ENCODE measurements around the gene TUBA3D. TPM values are rescaled to one million over a fixed set of nuclear protein-coding genes. Genes with fewer than 3 reads are reported as not detected.

TUBA3D gene
- total and polyA plus RNA-seq, 9 of the 15 experiments (the other 6 are each of a cell fraction or from before 2014, with no cell fraction given): not detected

- TF ChIP-seq THRB (CRISPR knock-in tag; conservative IDR thresholded peaks at IDR 0.05) (no peak), MCM2 (IDR thresholded peaks at IDR 0.05; ENCODE audit: low read depth) (no peak), RFX7 (CRISPR knock-in tag; IDR thresholded peaks at IDR 0.05) (no peak), CBX1 (IDR thresholded peaks at IDR 0.05; ENCODE audit: low read depth) (peak; percentile 54), MYBL2 (IDR thresholded peaks at IDR 0.05; ENCODE audit: low read depth) (peak; percentile 93), MYBL2 (CRISPR knock-in tag; IDR thresholded peaks at IDR 0.05; ENCODE audit: borderline replicate concordance) (peak; percentile 67; the same call in 1 of the 2 replicates), E2F1 (CRISPR knock-in tag; IDR thresholded peaks at IDR 0.05) (peak; percentile 100), ZKSCAN3 (CRISPR knock-in tag; IDR thresholded peaks at IDR 0.05) (no peak), YY1 (IDR thresholded peaks at IDR 0.05; ENCODE audit: borderline replicate concordance in 1 of 3, control insufficient read depth in 1 of 3, extremely low read depth in 1 of 3, insufficient read depth in 3 of 3, insufficient read length in 1 of 3, insufficient replicate concordance in 2 of 3, low read depth in 1 of 3, low read length in 2 of 3) (peak; percentile 79 to 95 (median 94)), SMAD2 (IDR thresholded peaks at IDR 0.05; ENCODE audit: low read depth, low read length) (no peak), HNRNPK (IDR thresholded peaks at IDR 0.05; ENCODE audit: low read depth, low read length, poor library complexity, severe bottlenecking) (no peak)
- TF ChIP-seq, protein P1, sequence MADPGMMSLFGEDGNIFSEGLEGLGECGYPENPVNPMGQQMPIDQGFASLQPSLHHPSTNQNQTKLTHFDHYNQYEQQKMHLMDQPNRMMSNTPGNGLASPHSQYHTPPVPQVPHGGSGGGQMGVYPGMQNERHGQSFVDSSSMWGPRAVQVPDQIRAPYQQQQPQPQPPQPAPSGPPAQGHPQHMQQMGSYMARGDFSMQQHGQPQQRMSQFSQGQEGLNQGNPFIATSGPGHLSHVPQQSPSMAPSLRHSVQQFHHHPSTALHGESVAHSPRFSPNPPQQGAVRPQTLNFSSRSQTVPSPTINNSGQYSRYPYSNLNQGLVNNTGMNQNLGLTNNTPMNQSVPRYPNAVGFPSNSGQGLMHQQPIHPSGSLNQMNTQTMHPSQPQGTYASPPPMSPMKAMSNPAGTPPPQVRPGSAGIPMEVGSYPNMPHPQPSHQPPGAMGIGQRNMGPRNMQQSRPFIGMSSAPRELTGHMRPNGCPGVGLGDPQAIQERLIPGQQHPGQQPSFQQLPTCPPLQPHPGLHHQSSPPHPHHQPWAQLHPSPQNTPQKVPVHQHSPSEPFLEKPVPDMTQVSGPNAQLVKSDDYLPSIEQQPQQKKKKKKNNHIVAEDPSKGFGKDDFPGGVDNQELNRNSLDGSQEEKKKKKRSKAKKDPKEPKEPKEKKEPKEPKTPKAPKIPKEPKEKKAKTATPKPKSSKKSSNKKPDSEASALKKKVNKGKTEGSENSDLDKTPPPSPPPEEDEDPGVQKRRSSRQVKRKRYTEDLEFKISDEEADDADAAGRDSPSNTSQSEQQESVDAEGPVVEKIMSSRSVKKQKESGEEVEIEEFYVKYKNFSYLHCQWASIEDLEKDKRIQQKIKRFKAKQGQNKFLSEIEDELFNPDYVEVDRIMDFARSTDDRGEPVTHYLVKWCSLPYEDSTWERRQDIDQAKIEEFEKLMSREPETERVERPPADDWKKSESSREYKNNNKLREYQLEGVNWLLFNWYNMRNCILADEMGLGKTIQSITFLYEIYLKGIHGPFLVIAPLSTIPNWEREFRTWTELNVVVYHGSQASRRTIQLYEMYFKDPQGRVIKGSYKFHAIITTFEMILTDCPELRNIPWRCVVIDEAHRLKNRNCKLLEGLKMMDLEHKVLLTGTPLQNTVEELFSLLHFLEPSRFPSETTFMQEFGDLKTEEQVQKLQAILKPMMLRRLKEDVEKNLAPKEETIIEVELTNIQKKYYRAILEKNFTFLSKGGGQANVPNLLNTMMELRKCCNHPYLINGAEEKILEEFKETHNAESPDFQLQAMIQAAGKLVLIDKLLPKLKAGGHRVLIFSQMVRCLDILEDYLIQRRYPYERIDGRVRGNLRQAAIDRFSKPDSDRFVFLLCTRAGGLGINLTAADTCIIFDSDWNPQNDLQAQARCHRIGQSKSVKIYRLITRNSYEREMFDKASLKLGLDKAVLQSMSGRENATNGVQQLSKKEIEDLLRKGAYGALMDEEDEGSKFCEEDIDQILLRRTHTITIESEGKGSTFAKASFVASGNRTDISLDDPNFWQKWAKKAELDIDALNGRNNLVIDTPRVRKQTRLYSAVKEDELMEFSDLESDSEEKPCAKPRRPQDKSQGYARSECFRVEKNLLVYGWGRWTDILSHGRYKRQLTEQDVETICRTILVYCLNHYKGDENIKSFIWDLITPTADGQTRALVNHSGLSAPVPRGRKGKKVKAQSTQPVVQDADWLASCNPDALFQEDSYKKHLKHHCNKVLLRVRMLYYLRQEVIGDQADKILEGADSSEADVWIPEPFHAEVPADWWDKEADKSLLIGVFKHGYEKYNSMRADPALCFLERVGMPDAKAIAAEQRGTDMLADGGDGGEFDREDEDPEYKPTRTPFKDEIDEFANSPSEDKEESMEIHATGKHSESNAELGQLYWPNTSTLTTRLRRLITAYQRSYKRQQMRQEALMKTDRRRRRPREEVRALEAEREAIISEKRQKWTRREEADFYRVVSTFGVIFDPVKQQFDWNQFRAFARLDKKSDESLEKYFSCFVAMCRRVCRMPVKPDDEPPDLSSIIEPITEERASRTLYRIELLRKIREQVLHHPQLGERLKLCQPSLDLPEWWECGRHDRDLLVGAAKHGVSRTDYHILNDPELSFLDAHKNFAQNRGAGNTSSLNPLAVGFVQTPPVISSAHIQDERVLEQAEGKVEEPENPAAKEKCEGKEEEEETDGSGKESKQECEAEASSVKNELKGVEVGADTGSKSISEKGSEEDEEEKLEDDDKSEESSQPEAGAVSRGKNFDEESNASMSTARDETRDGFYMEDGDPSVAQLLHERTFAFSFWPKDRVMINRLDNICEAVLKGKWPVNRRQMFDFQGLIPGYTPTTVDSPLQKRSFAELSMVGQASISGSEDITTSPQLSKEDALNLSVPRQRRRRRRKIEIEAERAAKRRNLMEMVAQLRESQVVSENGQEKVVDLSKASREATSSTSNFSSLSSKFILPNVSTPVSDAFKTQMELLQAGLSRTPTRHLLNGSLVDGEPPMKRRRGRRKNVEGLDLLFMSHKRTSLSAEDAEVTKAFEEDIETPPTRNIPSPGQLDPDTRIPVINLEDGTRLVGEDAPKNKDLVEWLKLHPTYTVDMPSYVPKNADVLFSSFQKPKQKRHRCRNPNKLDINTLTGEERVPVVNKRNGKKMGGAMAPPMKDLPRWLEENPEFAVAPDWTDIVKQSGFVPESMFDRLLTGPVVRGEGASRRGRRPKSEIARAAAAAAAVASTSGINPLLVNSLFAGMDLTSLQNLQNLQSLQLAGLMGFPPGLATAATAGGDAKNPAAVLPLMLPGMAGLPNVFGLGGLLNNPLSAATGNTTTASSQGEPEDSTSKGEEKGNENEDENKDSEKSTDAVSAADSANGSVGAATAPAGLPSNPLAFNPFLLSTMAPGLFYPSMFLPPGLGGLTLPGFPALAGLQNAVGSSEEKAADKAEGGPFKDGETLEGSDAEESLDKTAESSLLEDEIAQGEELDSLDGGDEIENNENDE (IDR thresholded peaks at IDR 0.05; ENCODE audit: low read depth, low read length): no peak
Observed at GRCh38 chr2:131492418-131493198, 16.7 kb downstream of the TUBA3D start (continued).

All from K562 (cell line).